Activated naive CD4-positive, alpha-beta T cell treated with anti-CD3 and anti-CD28 coated beads, Interleukin-2, amount 50 U/mL, for 24 hours (primary cell): Measurements from ENCODE around the gene GRIK4.

Source experiments
- H3K27ac Mint-ChIP-seq: one replicate; pipeline ENCODE4 v1.8.0; 2021; ENCODE audit warnings: mild to moderate bottlenecking, mixed read lengths
- H3K27me3 Mint-ChIP-seq: one replicate; pipeline ENCODE4 v1.8.0; 2021; ENCODE audit warnings: mixed read lengths
- H3K36me3 Mint-ChIP-seq: one replicate; pipeline ENCODE4 v1.8.0; 2021; ENCODE audit warnings: mixed read lengths
- H3K4me1 Mint-ChIP-seq: one replicate; pipeline ENCODE4 v1.8.0; 2021; ENCODE audit warnings: mixed read lengths
- H3K4me3 Mint-ChIP-seq: one replicate; pipeline ENCODE4 v1.8.0; 2021; ENCODE audit warnings: mild to moderate bottlenecking, mixed read lengths
- H3K9me3 Mint-ChIP-seq: one replicate; pipeline ENCODE4 v1.8.0; 2021; ENCODE audit warnings: mixed read lengths

GRIK4 gene

GRCh38 chr11:120528749-120529148, 17.2 kb downstream of the GRIK4 start:
- Mint-ChIP-seq H3K27me3 (peaks cover 7% of the 10 kb centered on the region), H3K36me3 (no peaks in the 10 kb centered on the region), H3K9me3 (no peaks in the 10 kb centered on the region), H3K27ac (no peak overlapping the region), H3K4me3 (no peak overlapping the region), H3K4me1 (no peaks in the 10 kb centered on the region)

- H3K9me3 Mint-ChIP-seq, result no peaks in the 10 kb centered on the region
- H3K27ac Mint-ChIP-seq, result no peak overlapping the region
- H3K36me3 Mint-ChIP-seq, result no peaks in the 10 kb centered on the region
- H3K4me1 Mint-ChIP-seq, result no peaks in the 10 kb centered on the region
- H3K27me3 Mint-ChIP-seq, result peaks cover 5% of the 10 kb centered on the region
- no peak overlapping the region for H3K4me3 Mint-ChIP-seq
These were observed 17.7 kb downstream of the GRIK4 start for GRCh38 chr11:120529214-120529613.

GRCh38 chr11:120529911-120530310, 18.4 kb downstream of the GRIK4 start:
- Mint-ChIP-seq H3K27me3 (peaks cover 3% of the 10 kb centered on the region), H3K9me3 (no peaks in the 10 kb centered on the region), H3K36me3 (no peaks in the 10 kb centered on the region), H3K27ac (no peak overlapping the region), H3K4me1 (no peaks in the 10 kb centered on the region), H3K4me3 (no peak overlapping the region)

GRCh38 chr11:120532082-120532831, 20.7 kb downstream of the GRIK4 start:
- no peaks in the 10 kb centered on the region for H3K4me1 Mint-ChIP-seq
- no peak overlapping the region for H3K27ac Mint-ChIP-seq
- no peak overlapping the region for H3K4me3 Mint-ChIP-seq
- no peaks in the 10 kb centered on the region for H3K9me3 Mint-ChIP-seq
- peaks cover 3% of the 10 kb centered on the region for H3K27me3 Mint-ChIP-seq
- no peaks in the 10 kb centered on the region for H3K36me3 Mint-ChIP-seq

- Mint-ChIP-seq H3K36me3 (no peaks in the 10 kb centered on the region), H3K4me1 (no peaks in the 10 kb centered on the region), H3K27ac (no peak overlapping the region), H3K4me3 (no peak overlapping the region), H3K9me3 (no peaks in the 10 kb centered on the region), H3K27me3 (peaks cover 3% of the 10 kb centered on the region)
These were observed 21.3 kb downstream of the GRIK4 start for GRCh38 chr11:120532832-120533196.

- Mint-ChIP-seq H3K9me3 (no peaks in the 10 kb centered on the region), H3K36me3 (no peaks in the 10 kb centered on the region), H3K4me1 (no peaks in the 10 kb centered on the region), H3K4me3 (no peak overlapping the region), H3K27me3 (no peaks in the 10 kb centered on the region), H3K27ac (no peak overlapping the region)
These were observed 24.7 kb downstream of the GRIK4 start for GRCh38 chr11:120536091-120536796.

- Mint-ChIP-seq H3K9me3 (no peaks in the 10 kb centered on the region), H3K27ac (no peak overlapping the region), H3K4me3 (no peak overlapping the region), H3K27me3 (no peaks in the 10 kb centered on the region), H3K4me1 (no peaks in the 10 kb centered on the region), H3K36me3 (no peaks in the 10 kb centered on the region)
These were observed 25.2 kb downstream of the GRIK4 start for GRCh38 chr11:120536797-120537169.

GRCh38 chr11:120537996-120538395, 26.4 kb downstream of the GRIK4 start:
- Mint-ChIP-seq H3K4me1 (no peaks in the 10 kb centered on the region), H3K4me3 (no peak overlapping the region), H3K27me3 (no peaks in the 10 kb centered on the region), H3K9me3 (no peaks in the 10 kb centered on the region), H3K27ac (no peak overlapping the region), H3K36me3 (no peaks in the 10 kb centered on the region)

GRCh38 chr11:120538707-120539106, 27.2 kb downstream of the GRIK4 start:
- Mint-ChIP-seq H3K4me3 (no peak overlapping the region), H3K36me3 (no peaks in the 10 kb centered on the region), H3K4me1 (no peaks in the 10 kb centered on the region), H3K27ac (no peak overlapping the region), H3K9me3 (no peaks in the 10 kb centered on the region), H3K27me3 (no peaks in the 10 kb centered on the region)

GRCh38 chr11:120539667-120540369, 28.3 kb downstream of the GRIK4 start:
- Mint-ChIP-seq H3K27me3 (no peaks in the 10 kb centered on the region), H3K4me3 (no peak overlapping the region), H3K36me3 (no peaks in the 10 kb centered on the region), H3K9me3 (no peaks in the 10 kb centered on the region), H3K4me1 (no peaks in the 10 kb centered on the region), H3K27ac (no peak overlapping the region)

GRCh38 chr11:120540744-120541465, 29.4 kb downstream of the GRIK4 start:
- Mint-ChIP-seq H3K4me3 (no peak overlapping the region), H3K9me3 (no peaks in the 10 kb centered on the region), H3K27me3 (no peaks in the 10 kb centered on the region), H3K4me1 (no peaks in the 10 kb centered on the region), H3K27ac (no peak overlapping the region), H3K36me3 (no peaks in the 10 kb centered on the region)

- Mint-ChIP-seq H3K4me1 (no peaks in the 10 kb centered on the region), H3K27ac (no peak overlapping the region), H3K9me3 (no peaks in the 10 kb centered on the region), H3K27me3 (no peaks in the 10 kb centered on the region), H3K36me3 (no peaks in the 10 kb centered on the region), H3K4me3 (no peak overlapping the region)
These were observed 32.1 kb downstream of the GRIK4 start for GRCh38 chr11:120543521-120544215.

GRCh38 chr11:120545813-120546212, 34.3 kb downstream of the GRIK4 start:
- Mint-ChIP-seq H3K27ac (no peak overlapping the region), H3K4me3 (no peak overlapping the region)

GRCh38 chr11:120546312-120547205, 35.0 kb downstream of the GRIK4 start:
- Mint-ChIP-seq H3K9me3 (no peaks in the 10 kb centered on the region), H3K4me3 (no peak overlapping the region), H3K27ac (no peak overlapping the region), H3K4me1 (no peaks in the 10 kb centered on the region), H3K36me3 (no peaks in the 10 kb centered on the region), H3K27me3 (no peaks in the 10 kb centered on the region)

More at GRCh38 chr11:120545813-120546212, 34.3 kb downstream of the GRIK4 start:
- no peaks in the 10 kb centered on the region for H3K27me3 Mint-ChIP-seq
- H3K36me3 Mint-ChIP-seq, result no peaks in the 10 kb centered on the region
- H3K4me1 Mint-ChIP-seq, result no peaks in the 10 kb centered on the region
- H3K9me3 Mint-ChIP-seq, result no peaks in the 10 kb centered on the region
